Heart left ventricle (tissue), 13 donors: ENCODE results near the gene SPINK9.

Experiments
- POLR2A ChIP-seq, 2 donors: fragments of 450-650 bp; IDR thresholded peaks; one replicate each; pipeline ENCODE4 v1.6.1; 2017; ENCODE audit warnings: antibody characterized with exemption in 2 of 2, mild to moderate bottlenecking in 2 of 2, moderate library complexity in 2 of 2
- TF ChIP-seq, protein P1 (sequence below), 12 donors: fragments of 200-600 bp; sonication (generic) in 4 of 12; IDR thresholded peaks; one replicate each; pipeline versions ENCODE4 v1.5.0 to v1.8.0; 2018 to 2022; ENCODE audit warnings: antibody characterized with exemption in 12 of 12, mild to moderate bottlenecking in 5 of 12
- donor health status: ischemic (EF 13 %, LVEDD 7.1; RV severe dilation, severe dysfunction).
- donor health status: DM: no; HTN: yes; CAD: no.
- donor health status: DM: no; HTN: no; CAD: no.
- donor health status: ischemic (EF 25% LVEDD 6.9; RV normal size, moderate dysfunction).
- donor health status: ischemic (EF 25% LVEDD 5.7; RV mildly dilated, moderate dysfunction).
- donor health status: ischemic (EF 35%, LVEDD 5.7; RV mildly dilated, moderate dysfunction).
- donor health status: nonischemic (EF 11% LVEDD 7.7; RV severe dilation, severe dysfunction).
- donor health status: DM: yes; HTN: yes; CAD: no.
- donor health status: PGD.
- donor health status: ischemic (EF 29% LVEDD 5.4; RV normal size, mild dysfunction).
- donor health status: nonischemic (EF 23%, LVEDD 6.1; RV moderate dilation, normal function).

DNA sequence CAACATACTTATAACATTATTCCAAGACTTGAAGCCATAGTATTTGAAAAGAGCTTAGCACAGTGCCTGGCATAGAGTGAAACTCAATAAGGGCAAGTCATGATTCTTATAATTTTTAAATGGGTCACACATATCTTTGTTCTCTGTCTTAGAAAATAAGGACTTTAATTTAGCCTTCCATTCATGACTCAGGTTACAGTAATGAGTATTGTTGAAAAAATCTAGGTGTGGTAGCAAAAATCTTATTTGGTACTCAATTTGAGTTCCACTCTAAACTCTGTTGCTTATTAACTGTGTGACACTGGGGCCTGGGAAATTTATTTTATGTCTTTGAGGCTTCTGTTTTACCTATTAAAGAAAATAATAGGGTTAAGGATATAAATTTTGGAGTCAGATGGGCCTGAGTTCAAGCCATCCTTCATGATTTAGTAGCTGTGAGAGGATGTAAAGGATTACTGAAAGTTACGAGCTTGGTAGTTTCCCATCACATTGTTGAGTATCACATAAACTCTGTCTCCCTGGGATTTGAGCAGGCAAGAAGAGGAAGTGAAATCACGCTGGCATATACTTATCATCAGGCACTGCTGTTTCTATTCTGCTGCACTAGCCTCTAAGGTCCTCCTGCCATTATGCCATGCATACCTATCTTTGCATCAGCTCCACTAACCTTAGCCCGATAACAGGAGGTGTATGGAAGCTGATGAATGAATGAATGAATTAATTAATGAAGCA, 1.5 kb downstream of the SPINK9 start:
- TF ChIP-seq, protein P1, sequence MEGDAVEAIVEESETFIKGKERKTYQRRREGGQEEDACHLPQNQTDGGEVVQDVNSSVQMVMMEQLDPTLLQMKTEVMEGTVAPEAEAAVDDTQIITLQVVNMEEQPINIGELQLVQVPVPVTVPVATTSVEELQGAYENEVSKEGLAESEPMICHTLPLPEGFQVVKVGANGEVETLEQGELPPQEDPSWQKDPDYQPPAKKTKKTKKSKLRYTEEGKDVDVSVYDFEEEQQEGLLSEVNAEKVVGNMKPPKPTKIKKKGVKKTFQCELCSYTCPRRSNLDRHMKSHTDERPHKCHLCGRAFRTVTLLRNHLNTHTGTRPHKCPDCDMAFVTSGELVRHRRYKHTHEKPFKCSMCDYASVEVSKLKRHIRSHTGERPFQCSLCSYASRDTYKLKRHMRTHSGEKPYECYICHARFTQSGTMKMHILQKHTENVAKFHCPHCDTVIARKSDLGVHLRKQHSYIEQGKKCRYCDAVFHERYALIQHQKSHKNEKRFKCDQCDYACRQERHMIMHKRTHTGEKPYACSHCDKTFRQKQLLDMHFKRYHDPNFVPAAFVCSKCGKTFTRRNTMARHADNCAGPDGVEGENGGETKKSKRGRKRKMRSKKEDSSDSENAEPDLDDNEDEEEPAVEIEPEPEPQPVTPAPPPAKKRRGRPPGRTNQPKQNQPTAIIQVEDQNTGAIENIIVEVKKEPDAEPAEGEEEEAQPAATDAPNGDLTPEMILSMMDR (IDR thresholded peaks at IDR 0.05), result no peak
- TF ChIP-seq POLR2A (IDR thresholded peaks at IDR 0.05), result no peak
